M059J (cell line): ENCODE measurements around the gene CTCF. TPM values are rescaled to one million over a fixed set of nuclear protein-coding genes. Genes with fewer than 3 reads are reported as not detected.

Experiments
- DNase-seq: peaks from one replicate; pipeline ENCODE4 v3.0.0-alpha.2; 2012; ENCODE audit warnings: low read depth
- total RNA-seq: library from RNA; depleted of rRNA; stranded (reverse); fragments of >200 nt; shearing (Covaris generic); gene quantifications from 2 replicates; pipeline ENCODE4 v1.2.3, GENCODE V29; 2014

CTCF gene
- total RNA-seq, 1 experiment from 2014 or later, result 38.8 TPM

DNA sequence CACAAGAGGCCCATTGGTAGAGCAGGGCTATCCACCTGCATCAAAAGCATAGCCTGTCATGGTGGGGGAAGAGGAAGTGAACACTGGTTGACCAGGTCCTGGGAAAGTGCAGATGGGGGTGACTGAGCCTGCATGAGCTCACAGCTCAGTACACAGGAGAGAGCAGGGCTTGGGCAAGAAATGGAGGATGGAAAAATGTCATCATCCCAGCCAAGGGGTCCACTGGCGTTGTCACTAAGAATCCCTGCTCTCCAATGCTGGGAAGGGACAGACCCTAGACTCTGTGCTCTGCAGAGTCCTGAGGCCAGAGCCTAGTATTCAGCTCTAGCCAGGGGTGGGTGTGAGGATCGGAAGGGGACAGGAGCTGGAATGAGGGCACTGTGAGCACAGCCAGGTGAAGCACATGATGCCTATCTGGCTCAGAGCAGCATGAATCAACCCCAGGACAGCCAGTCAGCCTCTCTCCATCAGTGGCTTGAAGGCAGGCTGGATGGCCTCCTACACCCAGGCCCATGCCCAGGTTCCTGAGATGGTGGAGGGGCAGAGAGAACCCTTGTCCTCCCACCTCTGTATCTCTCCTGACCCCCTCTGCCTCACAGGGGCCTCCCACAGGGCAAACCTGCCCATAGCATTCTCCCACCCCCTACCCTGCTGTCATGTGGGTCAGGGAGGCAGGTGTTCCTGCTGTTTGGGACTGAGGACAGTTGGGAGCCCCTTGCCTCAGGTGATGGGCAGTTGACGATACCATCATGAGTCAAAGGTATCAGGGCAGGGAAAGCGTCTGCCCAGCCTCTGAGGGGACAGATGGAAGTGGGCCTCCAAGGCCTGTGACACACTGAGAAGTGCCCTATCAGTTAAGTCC lies 13.8 kb upstream of the CTCF start:
- no peak for DNase-seq

DNA sequence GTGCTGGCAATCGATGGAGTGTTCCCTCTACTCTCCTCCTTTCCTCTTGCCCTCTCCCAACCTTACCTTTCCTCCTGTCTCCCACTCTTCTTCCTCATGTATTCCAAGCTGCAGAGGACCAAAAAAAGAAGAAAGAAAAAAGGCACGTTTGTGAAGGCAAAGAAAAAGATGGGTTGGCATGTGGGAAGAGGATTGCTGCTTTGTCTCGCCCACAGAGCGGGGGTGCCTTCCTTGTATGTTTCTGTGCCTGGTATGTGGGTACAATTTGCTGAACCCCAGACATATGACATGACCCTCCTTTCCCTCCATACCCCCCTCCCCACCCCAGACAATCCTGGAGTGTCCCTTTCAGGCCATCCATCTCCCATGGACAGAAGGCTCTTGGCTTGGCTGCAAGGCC lies 13.1 kb upstream of the CTCF start:
- no peak for DNase-seq

DNA sequence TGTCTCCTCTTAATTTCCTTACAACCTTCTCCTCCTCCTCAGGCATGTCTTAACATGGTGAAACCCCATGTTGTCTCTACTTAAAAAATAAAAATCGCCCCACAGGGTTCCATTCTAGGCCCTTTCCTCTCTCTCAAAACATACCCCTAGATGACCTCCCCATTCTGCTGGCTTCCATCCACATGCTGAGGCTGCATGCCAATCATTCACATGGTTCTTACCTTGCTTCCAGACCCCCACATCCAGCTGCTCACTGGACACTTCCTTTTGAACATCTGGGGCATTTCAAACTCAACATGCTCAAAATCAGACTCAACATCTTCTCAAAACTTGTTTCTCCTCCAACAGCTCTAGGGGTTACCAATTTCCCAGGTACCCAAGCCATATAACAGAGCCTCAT lies 12.4 kb upstream of the CTCF start:
- no peak for DNase-seq

DNA sequence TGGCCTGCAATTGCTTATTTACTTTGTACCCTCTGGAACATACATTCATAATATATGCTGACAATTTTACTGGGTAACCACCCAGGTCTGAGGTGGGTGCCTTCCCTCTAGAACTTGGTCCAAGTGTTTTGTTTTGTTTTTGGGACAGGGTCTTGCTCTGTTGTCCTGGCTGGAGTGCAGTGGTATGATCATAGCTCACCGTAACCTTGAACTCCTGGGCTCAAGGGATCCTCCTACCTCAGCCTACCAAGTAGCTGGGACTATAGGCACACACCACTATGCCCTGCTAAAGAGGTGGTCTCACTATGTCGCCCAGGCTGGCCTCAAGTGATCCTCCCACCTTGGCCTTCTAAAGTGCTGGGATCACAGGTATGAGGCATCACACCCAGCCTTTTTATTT lies 11.2 kb upstream of the CTCF start:
- no peak for DNase-seq

DNA sequence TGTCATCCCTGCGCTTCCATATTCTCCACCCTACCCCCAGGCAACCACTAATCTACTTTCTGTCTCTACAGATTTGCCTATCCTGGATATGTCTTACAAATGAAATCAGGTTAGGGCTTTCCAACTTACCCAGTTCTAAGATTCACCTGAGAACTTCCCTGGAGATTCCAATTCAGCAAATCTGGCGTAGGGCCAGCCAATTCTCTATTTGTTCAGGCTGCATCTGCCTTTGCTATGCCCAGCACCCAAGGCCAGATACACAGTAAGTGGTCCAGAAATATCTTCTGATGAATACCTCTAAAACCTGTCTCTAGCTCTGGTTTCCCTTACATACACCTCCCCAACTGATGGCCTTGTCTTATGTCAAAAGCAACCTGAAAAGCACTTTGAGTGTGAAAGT lies 10.4 kb upstream of the CTCF start:
- DNase-seq, result no peak

DNA sequence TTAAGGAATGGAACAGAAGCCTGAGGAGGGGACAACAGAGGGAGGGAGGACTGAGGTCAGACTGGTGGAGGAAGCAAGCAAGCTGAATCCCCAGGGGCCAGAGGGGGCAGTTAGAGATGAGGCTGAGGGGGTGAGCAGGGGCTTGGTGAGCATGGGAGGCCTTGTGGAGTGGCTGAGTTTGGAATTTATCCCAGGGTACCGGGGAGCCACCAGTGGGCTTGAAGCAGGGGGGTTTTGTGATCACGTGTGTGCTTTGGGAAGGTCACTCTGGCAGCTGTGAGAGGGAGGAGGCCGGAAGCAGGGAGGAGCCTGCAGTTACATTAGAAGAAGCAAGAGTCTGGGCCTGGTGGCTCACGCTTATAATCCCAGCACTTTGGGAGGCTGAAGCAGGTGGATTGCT lies 9.8 kb upstream of the CTCF start:
- no peak for DNase-seq

DNA sequence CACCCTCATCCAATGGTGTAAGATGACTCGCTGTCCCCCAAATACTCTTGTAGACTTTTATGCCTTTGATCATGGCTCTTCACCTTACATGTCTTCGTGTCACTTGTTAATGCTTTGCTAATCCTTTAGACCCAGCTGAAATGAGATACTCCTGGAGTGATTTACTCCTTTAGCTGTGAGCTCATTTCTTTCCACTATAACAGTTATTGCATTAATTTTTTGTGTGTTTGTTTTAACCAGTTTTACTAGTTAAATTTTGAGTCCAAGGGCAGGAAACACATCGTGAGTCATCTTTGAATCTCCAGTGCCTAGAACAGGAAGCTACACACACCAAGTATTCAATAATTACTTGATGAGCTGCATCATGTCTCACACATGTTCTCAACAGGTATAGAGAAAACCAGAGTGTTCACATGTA lies 6.5 kb upstream of the CTCF start:
- DNase-seq, result peak; percentile 82

DNA sequence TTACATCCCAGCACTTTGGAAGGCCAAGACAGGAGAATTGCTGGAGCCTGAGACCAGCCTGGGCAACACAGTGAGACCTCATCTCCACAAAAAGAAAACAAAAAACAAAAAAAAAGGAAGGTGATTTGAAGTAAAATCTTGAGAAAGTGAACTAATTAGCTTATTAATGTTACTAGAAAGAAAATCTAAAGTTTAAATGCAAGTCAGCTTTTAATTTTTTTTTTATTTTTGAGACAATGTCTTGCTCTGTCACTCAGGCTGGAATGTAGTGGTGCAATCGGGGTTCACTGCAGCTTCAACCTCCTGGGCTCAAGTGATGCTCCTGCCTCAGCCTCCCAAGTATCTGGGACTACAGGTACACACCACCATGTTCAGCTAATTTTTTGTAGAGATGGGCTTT lies 3.5 kb upstream of the CTCF start:
- no peak for DNase-seq

DNA sequence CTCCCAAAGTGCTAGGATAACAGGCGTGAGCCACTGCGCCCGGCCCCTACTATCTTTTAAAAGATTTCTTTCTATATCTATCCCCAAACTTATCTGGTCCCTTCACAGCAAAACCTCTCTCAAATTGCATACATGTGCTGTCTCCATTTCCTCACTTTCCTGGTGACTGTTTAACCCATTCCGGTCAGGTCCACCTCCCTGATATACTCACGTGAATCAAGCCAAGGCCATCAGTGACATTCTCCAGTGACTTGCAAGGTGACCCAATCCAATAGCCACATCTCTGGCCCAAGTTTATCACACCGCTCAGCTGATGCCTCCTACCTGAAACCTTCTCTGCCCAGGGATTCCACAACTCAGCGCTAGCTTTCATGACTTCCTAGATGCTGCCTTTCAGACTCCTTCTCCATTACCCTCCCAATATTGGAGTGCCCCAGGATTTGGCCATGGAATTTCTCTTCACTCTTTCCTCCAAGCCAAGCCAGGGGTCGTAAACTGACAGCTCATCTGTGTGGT lies 1.4 kb upstream of the CTCF start:
- peak; percentile 27 for DNase-seq

DNA sequence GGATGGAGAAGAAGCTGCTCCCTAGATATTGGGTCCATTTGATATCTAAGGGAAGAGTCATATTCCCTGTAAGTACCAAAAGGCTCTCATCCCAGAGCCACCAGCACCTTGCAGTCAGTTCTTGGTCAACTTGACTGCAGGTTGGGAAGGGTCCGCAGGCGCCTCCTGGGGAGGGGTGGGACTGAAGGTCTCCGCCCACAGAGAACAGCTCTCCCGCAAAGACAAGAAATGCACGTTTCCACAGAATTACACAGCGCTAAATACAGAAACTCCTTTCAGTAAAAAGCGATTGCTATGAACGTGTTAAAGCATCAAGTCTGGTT lies 864 bp upstream of the CTCF start:
- no peak for DNase-seq

DNA sequence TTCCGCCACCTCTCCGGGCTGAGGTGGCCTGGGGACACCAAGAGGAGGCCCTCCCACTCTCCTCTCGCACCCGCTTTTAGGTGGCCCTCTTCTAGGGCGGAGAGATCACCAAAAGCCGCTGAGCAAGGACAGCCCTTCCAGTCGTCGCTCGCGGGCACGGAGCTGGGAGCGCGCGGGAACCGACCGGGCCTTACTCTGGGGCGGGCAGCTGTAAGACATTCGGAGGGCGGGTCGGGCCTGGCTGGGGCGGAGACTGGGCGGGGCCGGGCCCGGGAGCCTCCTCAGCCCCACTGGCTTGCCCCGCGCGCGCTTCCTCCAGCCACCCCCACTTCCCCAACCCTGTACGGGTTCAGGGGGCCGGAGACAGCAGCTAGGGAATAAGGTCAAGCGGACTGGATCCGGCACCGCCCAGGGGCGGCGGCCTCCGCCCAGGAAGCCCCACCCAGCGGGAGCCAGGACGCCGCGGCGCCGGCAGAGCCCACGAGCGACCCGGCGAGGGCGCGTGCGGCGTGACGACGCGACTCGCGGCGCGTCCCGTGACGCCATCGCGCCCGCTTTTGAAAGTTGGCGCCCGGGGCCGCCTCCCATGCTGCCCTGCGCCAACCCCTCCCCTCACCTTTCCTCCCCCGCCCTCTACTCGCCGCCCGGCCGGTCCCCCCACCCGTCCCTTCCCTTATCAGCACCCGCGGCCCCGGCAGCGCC lies 351 bp upstream of the CTCF start:
- peak; percentile 97 for DNase-seq

DNA sequence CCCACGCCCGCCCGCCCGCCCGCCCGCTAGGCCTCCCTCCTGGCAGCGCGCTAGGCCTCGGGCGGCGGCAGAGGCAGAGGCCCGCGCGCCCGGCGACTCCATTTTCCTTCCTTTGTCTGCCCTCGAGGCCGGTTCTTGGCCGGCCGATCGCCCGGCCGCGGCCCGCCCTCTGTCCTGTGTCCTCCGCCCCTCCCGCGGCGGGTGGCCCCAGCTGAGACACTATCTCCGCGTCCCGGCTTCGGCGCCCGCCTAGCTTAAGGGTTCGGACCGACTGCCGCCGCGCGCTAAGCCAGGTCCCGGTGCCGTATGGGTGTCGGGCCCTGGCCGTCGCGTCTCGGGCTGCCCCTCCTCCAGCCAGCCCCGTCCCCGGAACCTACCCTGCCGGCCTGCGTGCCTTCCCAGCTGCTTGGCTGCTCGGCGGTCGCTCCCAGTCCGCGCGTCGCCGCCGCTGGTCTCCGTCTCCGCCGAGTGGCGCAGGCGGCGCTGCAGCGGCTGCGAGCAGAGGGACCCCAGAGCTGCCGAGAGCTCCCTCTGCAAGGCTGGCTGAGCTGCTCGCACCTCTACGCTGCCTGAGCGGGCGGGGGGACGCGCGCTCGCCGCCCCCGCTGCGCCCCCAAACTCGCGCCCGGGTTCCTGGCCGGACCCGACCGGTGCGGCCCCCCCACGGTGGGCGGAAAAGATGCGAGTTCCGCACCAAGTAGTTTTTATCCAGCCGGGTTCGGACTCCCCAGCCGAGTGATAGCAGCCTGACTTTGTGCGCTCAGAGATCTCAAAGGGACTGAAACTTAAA lies 787 bp downstream of the CTCF start:
- peak; percentile 61 for DNase-seq

DNA sequence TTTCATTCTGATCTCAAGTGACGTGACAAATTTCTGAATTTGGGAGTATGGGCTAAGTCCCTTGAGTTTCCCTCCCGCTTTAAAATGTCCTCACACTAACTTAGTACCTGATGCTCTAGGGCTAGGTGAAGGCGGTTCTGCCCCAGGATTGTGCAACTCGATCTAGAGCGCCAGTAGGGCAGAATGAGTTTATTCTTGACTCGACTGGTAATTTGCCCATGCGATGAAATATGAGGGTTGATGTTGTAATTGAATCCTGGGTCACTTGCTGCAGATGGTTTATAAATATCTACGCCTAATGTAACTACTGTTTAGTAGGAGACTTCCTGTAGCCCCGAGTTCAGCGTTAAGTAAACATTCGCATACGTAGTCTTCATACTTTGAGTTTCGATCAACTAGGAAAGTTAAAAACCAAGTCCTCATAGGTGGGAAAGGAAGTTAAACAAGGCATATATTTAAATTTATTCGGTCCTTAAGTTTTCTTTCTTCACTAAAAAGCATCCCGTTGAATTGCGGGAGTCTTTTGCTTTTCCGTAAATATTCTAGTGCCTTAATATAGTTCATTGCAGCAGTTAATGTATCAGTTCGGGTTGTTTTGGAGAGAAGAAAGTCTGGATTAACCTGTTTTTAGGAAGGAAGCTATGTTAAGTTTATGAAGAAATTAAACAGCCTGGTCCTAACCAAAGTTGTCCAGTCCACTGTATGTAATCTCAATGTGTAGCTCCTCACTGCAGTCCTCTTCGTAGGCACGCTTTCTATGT lies 1.6 kb downstream of the CTCF start:
- peak; percentile 73 for DNase-seq

DNA sequence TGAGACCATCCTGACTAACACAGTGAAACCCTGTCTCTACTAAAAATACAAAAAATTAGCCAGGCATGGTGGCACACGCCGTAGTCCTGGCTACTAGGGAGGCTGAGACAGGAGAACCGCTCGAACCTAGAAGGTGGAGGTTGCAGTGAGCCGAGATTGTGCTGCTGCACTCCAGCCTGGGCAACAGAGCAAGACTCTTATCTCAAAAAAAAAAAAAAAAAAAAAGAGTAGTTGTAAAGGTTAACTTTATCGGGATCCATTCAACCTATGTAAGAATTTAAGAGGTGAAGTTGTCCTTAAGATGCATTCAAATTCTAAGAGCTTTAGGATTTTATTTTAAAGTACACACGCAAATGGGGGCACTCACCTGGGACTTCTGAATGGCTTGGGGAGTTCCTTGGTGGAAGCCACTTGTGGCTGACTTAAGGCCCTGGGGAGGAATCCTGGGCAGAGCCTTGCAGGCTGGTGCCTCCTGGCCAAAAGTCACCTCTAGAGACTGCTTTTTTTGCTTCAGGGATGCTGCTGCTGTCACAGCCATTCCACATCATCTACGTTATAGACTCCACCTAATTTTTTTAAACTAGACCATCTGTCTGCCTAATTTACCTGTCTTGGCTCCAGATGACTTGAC lies 3.3 kb downstream of the CTCF start:
- no peak for DNase-seq

DNA sequence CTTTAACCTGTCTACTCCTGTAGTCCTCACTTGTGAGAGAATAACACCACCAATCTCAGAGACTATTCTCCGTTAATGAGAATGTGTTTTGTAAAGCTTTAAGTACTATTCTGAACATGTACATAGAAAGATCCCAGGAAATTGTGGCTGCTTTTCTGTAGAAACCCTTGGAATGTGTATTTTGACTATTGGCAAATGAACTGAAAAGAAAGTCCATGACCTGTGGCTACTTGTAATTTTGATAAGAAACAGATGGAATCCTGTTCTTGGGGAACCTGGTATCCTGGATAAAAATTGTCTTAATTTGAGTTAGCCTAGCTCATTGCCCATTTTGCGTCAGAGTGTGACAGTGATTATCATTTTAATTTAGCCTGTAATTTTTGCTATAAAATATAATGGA lies 9.1 kb downstream of the CTCF start:
- no peak for DNase-seq

DNA sequence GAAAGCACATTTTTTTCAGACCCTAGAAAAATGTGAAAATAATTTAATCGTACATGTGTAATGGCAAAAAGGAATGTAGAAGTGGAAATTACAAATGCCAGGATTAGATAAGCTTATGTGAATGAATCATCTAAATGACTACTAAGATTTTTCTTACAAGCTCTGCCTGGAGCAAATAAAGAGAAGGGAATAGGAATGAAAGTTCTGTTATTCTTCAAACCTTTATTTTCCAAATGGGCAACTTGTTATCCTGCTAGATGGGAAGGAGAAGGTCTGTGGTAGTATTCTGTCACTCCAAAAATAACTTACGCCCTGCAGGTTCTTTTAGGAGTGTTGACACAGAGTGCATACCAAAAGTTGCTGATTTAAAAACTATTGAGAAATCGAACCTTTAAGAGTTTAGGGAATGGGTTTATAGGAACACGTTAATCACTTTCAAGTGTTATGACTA lies 9.7 kb downstream of the CTCF start:
- peak; percentile 55 for DNase-seq

DNA sequence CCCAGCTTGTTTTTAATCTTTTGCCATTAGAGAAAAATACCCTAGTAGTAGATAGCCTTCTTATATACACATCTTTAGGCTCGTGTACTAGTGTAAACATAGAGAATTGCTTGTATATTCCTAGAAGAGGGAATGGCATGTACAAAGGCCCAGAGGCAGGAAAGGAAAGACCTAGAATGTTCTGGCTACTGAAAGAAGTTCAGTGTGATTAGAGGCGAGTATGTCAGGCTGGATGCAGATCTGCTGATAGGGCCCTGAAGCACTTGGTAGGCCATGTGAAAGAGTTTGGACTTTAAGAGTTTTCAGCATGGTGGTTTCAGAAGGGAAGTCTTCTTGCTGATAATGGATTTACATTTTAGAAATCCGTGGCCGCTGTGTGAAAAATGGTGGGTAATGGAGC lies 17.4 kb downstream of the CTCF start:
- no peak for DNase-seq

DNA sequence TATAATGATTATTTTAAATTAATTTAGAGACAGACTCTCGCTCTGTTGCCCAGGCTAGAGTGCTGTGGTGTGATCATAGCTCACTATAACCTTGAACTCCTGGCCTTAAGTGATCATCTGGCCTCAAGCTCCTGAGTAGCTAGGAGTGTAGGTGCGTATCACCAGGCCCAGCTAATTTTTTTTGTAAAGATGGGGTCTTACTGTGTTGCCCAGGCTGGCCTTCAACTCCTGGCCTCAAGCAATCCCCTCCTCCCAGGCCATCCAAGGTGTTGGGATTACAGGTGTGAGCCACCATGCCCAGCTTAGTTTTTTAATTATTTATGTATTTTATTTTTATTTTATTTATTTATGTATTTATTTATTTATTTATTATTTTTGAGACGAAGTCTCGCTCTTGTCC lies 17.9 kb downstream of the CTCF start:
- DNase-seq, result no peak

DNA sequence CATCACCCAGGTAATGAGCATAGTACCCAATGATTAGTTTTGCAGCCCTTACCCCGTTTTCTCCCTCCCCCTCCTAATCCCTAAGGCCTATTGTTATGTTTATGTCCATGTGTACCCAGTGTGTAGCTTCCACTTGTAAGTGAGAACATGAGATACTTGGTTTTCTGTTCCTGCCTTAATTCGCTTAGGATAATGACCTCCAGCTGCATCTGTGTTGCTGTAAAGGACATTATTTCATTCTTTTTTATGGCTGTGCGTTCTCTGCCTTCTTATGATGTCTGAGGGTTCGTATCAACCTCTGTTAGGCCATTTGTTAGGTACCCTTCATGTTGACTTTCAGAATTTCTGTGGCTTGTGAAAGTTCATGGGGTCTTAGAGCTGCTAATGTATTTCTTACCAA lies 31.0 kb downstream of the CTCF start:
- no peak for DNase-seq

DNA sequence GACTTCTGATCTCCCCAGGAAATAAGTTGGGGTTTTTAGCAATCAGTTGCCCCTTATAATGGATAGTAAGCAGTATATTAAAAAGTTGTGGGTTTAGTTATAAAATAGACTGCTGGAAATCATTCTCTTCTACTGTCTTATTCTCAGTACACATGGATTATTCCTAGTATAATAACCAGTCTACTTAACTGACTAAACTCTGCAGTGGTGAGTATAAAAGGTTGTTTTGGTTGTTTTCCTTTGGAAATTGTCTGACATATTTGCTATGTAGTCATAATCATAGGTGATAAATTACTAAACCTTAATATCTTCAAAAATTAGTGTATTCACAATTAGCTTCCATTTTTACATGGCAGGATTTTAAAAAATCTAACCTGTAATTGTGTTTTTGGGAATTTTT lies 31.4 kb downstream of the CTCF start:
- DNase-seq, result no peak

DNA sequence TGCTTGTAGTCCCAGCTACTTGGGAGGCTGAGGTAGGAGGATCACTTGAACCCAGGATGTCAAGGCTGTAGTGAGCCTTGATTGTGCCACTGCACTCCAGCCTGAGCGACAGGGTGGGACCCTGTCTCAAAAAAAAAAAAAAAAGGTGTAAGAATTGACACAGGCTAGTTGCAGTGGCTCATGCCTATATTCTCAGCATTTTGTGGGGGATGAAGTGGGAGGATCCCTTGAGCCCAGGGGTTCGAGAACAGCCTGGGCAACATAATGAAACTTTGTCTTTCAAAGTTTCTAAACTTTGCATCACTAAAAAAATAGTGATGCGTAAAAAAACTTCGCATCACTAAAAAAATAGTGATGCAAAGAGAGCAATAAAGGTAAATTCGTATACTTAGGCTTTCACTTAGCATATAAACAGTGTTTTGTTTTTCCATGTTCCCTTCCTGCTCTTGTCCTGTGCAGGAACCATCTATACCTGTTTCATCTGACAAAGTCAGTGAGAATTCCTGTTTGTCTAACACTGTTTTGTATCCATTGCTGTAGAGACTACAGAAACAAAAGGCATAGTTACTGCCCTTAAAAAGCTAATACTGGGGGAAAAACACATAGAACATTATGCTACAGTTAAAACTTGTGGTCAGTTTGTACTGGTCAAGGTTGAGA lies 32.1 kb downstream of the CTCF start:
- DNase-seq, result peak; percentile 8
